Trophoblast cell (in vitro differentiated cells and primary cell): Measurements from ENCODE around the gene ARF3.

ENCODE experiments used
- DNase-seq, 2 donors: peaks; one replicate each; pipeline ENCODE4 v3.0.0-alpha.2; 2016
- H2AFZ ChIP-seq: 2 replicates; pipeline ENCODE4 v1.6.1; 2013; ENCODE audit warnings: low read length, moderate library complexity, mild to moderate bottlenecking; ENCODE audit not compliant: insufficient read depth, poor library complexity
- H2AK5ac ChIP-seq: 2 replicates; pipeline ENCODE4 v1.6.1; 2013; ENCODE audit warnings: mild to moderate bottlenecking, low read length
- H2BK120ac ChIP-seq: 2 replicates; pipeline ENCODE4 v1.6.1; 2013; ENCODE audit warnings: low read length, mild to moderate bottlenecking, moderate library complexity; ENCODE audit not compliant: insufficient read depth, poor library complexity
- H2BK12ac ChIP-seq: 2 replicates; pipeline ENCODE4 v1.6.1; 2013; ENCODE audit warnings: mild to moderate bottlenecking, low read length, moderate library complexity
- H2BK5ac ChIP-seq: 2 replicates; pipeline ENCODE4 v1.6.1; 2013; ENCODE audit warnings: low read length, low read depth, moderate library complexity, mild to moderate bottlenecking; ENCODE audit not compliant: poor library complexity
- H3K14ac ChIP-seq: 2 replicates; pipeline ENCODE4 v1.6.1; 2013; ENCODE audit warnings: mild to moderate bottlenecking, low read length
- H3K18ac ChIP-seq: 2 replicates; pipeline ENCODE4 v1.6.1; 2013; ENCODE audit warnings: mild to moderate bottlenecking, low read length
- H3K23ac ChIP-seq: 2 replicates; pipeline ENCODE4 v1.6.1; 2013; ENCODE audit warnings: low read length
- H3K27ac ChIP-seq: 2 replicates; pipeline ENCODE4 v1.5.1; 2013; ENCODE audit warnings: low read depth, mild to moderate bottlenecking, inconsistent platforms, low read length, moderate library complexity
- H3K27me3 ChIP-seq: 2 replicates; pipeline ENCODE4 v1.6.1; 2013; ENCODE audit warnings: inconsistent platforms, mild to moderate bottlenecking, low read length, moderate library complexity; ENCODE audit not compliant: insufficient read depth
- H3K36me3 ChIP-seq, 2 experiments: 1 replicate in 1 of 2; 2 replicates in 1 of 2; pipeline ENCODE4 v1.6.1; 2013; ENCODE audit warnings: low read length in 2 of 2, mild to moderate bottlenecking in 2 of 2, moderate library complexity in 1 of 2; ENCODE audit not compliant: insufficient read depth in 2 of 2, control insufficient read depth in 1 of 2
- H3K4ac ChIP-seq: 2 replicates; pipeline ENCODE4 v1.6.1; 2013; ENCODE audit warnings: low read depth, mild to moderate bottlenecking, low read length, moderate library complexity
- H3K4me1 ChIP-seq, 2 experiments: 1 replicate in 1 of 2; 2 replicates in 1 of 2; pipeline ENCODE4 v1.6.1; 2013; ENCODE audit warnings: low read length in 2 of 2, mild to moderate bottlenecking in 2 of 2, moderate library complexity in 1 of 2; ENCODE audit not compliant: insufficient read depth in 2 of 2, control insufficient read depth in 1 of 2
- H3K4me2 ChIP-seq: 2 replicates; pipeline ENCODE4 v1.6.1; 2013; ENCODE audit warnings: inconsistent platforms, mild to moderate bottlenecking, low read length, moderate library complexity
- H3K4me3 ChIP-seq: 2 replicates; pipeline ENCODE4 v1.5.1; 2013; ENCODE audit warnings: mild to moderate bottlenecking, low read depth, low read length, inconsistent platforms
- H3K79me1 ChIP-seq: one replicate; pipeline ENCODE4 v1.6.1; 2013; ENCODE audit warnings: low read length
- H3K79me2 ChIP-seq: 2 replicates; pipeline ENCODE4 v1.6.1; 2013; ENCODE audit warnings: low read length, mild to moderate bottlenecking; ENCODE audit not compliant: control insufficient read depth, insufficient read depth, poor library complexity
- H3K9ac ChIP-seq: 2 replicates; pipeline ENCODE4 v1.6.1; 2013; ENCODE audit warnings: mild to moderate bottlenecking, low read length
- H3K9me3 ChIP-seq: 2 replicates; pipeline ENCODE4 v1.6.1; 2013; ENCODE audit warnings: low read depth, mild to moderate bottlenecking, control low read depth, inconsistent platforms, low read length; ENCODE audit not compliant: insufficient read depth
- H4K12ac ChIP-seq: 2 replicates; pipeline ENCODE4 v1.6.1; 2013; ENCODE audit warnings: low read depth, mild to moderate bottlenecking, low read length, moderate library complexity
- H4K8ac ChIP-seq: 2 replicates; pipeline ENCODE4 v1.6.1; 2013; ENCODE audit warnings: low read depth, mild to moderate bottlenecking, low read length, moderate library complexity
- H4K91ac ChIP-seq: one replicate; pipeline ENCODE4 v1.6.1; 2013; ENCODE audit warnings: low read depth, mild to moderate bottlenecking, low read length, moderate library complexity
- WGBS: extraction: QIAGEN DNeasy Blood & Tissue Kit; methylation state at CpG from one replicate; pipeline ENCODE4 v1.1.7; 2013; ENCODE audit warnings: missing lambda C conversion rate; ENCODE audit not compliant: insufficient read length, insufficient coverage; ENCODE audit errors: extremely low coverage; 5-methylcytosine and 5-hydroxymethylcytosine counted together

The ARF3 gene

DNA sequence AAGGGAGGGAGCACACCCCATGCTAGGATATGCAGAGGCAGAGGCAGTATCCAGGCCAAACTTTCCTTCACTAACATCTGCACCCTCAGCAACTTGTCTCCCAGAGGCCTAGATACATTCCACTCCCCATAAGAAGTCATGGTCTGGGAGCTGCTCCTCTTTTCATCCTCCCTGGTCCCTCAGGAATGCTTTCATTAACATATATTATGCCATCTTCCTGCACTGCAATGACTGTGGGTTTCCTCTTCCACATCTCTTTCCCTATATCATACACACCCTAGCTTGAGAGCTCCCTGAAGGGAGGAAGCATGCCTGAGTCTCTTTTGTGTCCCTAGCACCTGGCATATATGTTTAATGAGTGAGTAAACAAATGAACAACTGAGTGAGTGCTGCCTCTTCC, 33.3 kb upstream of the ARF3 start:
- Histone ChIP-seq H3K9me3 (peaks cover 2% of the 10 kb centered on the region), H2BK12ac (no peak overlapping the region), H3K4ac (no peak overlapping the region), H2BK5ac (no peak overlapping the region), H3K4me3 (no peak overlapping the region), H3K18ac (no peak overlapping the region), H2AK5ac (no peak overlapping the region), H3K79me2 (no peaks in the 10 kb centered on the region), H3K9ac (no peak overlapping the region), H4K8ac (no peak overlapping the region), H4K91ac (no peak overlapping the region), H3K27ac (no peak overlapping the region), H3K23ac (no peak overlapping the region), H3K14ac (no peak overlapping the region), H3K4me2 (no peak overlapping the region), H3K79me1 (no peaks in the 10 kb centered on the region), H3K4me1 (peaks cover 3 to 4% of the 10 kb centered on the region in 2 experiments), H3K27me3 (peaks cover 10% of the 10 kb centered on the region), H2AFZ (no peak overlapping the region), H4K12ac (no peak overlapping the region), H3K36me3 (no peaks in the 10 kb centered on the region), H2BK120ac (no peak overlapping the region)
- DNase-seq = no peak

DNA sequence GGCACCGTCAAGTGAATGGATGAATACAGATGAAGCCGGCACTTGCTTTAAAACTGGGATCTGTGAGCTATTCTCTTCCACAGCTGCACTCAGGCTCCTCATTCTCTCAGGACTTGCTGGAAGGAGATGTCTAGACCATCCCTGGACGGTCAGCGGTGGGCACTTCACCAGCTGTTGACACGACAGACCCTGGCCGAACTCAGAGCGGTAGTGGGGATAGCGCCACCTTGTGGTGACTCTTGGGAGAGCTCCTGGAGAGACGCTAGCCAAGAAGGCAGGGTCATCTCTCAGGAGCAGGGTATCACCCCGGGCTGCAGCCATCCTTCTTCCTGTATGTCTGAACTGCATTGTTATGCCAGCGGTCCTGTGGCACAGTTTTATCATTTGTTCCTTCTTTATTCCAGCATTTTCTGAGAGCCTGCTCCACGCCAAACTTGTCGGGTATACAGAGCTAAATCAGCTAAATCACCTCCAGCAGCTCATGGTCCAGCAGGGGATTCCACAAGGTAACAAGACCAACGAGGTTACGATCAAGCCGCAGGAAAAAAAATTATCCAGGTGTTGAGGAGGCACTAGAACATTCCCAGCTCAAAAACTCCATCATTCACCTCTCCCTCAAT, 30.9 kb upstream of the ARF3 start:
- Histone ChIP-seq H3K14ac (no peak overlapping the region), H2BK5ac (no peak overlapping the region), H3K79me1 (no peaks in the 10 kb centered on the region), H3K4ac (no peak overlapping the region), H3K4me3 (no peak overlapping the region), H4K8ac (no peak overlapping the region), H3K27ac (no peak overlapping the region), H3K9ac (no peak overlapping the region), H3K4me1 (no peaks in the 10 kb centered on the region), H3K23ac (no peak overlapping the region), H3K36me3 (no peaks in the 10 kb centered on the region), H2AFZ (no peak overlapping the region), H3K27me3 (peaks cover 23% of the 10 kb centered on the region), H3K79me2 (no peaks in the 10 kb centered on the region), H4K12ac (no peak overlapping the region), H2BK12ac (no peak overlapping the region), H3K18ac (no peak overlapping the region), H2BK120ac (no peak overlapping the region), H3K4me2 (no peak overlapping the region), H4K91ac (no peak overlapping the region), H3K9me3 (peaks cover 2% of the 10 kb centered on the region), H2AK5ac (no peak overlapping the region)
- WGBS = no CpG with 5 or more reads among the region's 16 CpGs
- peak; percentile 70 to 87 for DNase-seq

DNA sequence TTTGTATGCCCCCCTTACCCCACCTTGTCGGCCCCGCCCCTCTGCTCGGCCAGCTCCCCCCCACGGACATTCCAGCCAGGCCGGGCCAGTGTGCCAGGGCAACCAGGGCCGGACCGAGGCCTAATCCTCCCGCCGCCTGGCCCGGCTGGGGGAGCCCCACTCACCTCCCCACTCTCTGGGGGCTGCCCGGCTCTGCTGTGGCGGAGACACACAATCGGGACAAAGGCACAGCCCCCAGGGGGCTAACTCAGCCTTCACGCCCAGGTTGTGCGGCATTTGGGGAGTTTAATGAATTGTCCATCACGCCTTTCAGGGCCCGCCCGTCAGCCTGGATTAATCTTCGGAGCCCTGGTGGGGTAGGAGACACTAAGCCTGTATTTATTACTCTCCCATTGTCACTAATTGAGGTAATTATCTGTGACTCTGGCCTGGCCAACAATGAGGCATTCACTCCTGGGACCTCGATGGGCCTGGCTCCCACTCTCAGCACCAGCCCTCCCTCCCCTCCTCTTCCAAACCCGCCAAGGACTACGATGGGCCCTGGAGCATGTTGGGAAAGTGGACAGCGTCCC, 29.5 kb upstream of the ARF3 start:
- H3K9me3 ChIP-seq = peaks cover 2% of the 10 kb centered on the region
- no peak overlapping the region for H2BK12ac ChIP-seq
- H3K27ac ChIP-seq = no peak overlapping the region
- H2BK120ac ChIP-seq = no peak overlapping the region
- no peak for DNase-seq
- no peak overlapping the region for H4K12ac ChIP-seq
- no peak overlapping the region for H3K4ac ChIP-seq
- WGBS = no CpG with 5 or more reads among the region's 23 CpGs
- H2BK5ac ChIP-seq = no peak overlapping the region
- H3K4me2 ChIP-seq = no peak overlapping the region
- no peaks in the 10 kb centered on the region for H3K79me2 ChIP-seq
- peaks cover 34% of the 10 kb centered on the region for H3K27me3 ChIP-seq
- no peak overlapping the region for H3K9ac ChIP-seq
- H3K36me3 ChIP-seq = no peaks in the 10 kb centered on the region
- H3K4me1 ChIP-seq = no peaks in the 10 kb centered on the region
- H3K79me1 ChIP-seq = no peaks in the 10 kb centered on the region
- no peak overlapping the region for H3K23ac ChIP-seq
- H3K4me3 ChIP-seq = no peak overlapping the region
- H2AK5ac ChIP-seq = no peak overlapping the region
- no peak overlapping the region for H3K18ac ChIP-seq
- H4K8ac ChIP-seq = no peak overlapping the region
- no peak overlapping the region for H2AFZ ChIP-seq
- no peak overlapping the region for H4K91ac ChIP-seq
- no peak overlapping the region for H3K14ac ChIP-seq

DNA sequence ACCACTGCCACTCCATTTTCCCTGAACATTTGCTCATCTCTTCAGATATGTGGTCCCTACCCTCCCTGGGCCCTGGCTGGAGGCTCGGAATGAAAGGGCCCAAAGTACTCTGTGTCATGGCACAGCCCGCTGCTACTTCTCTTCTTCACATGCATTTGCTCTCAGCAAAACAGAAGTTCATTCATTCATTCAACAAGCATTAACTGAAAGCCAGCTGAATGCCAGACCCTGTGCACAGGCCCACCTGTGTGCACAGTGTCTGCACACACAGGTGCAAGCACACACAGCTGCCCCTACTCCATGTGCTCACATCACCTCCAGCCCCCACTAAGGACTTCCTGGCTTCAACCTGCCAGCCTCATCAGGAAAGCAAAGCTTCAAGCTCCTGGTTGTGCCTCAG, 28.6 kb upstream of the ARF3 start:
- no peak overlapping the region for H3K18ac ChIP-seq
- H2BK5ac ChIP-seq = no peak overlapping the region
- H4K12ac ChIP-seq = no peak overlapping the region
- H3K27me3 ChIP-seq = peaks cover 43% of the 10 kb centered on the region
- no peak overlapping the region for H2BK120ac ChIP-seq
- H3K79me2 ChIP-seq = no peaks in the 10 kb centered on the region
- DNase-seq = no peak
- no peak overlapping the region for H3K14ac ChIP-seq
- no peak overlapping the region for H4K8ac ChIP-seq
- no peak overlapping the region for H2AFZ ChIP-seq
- H3K23ac ChIP-seq = no peak overlapping the region
- H3K9me3 ChIP-seq = peaks cover 7% of the 10 kb centered on the region
- H3K9ac ChIP-seq = no peak overlapping the region
- no peaks in the 10 kb centered on the region for H3K36me3 ChIP-seq
- no peak overlapping the region for H4K91ac ChIP-seq
- WGBS = no CpG with 5 or more reads among the region's 2 CpGs
- H3K79me1 ChIP-seq = no peaks in the 10 kb centered on the region
- H3K27ac ChIP-seq = no peak overlapping the region
- no peak overlapping the region for H2BK12ac ChIP-seq
- no peak overlapping the region for H3K4me3 ChIP-seq
- peaks cover 6% of the 10 kb centered on the region in 2 experiments for H3K4me1 ChIP-seq
- no peak overlapping the region for H2AK5ac ChIP-seq
- H3K4ac ChIP-seq = no peak overlapping the region
- H3K4me2 ChIP-seq = no peak overlapping the region
